Left renal pelvis (tissue), 4 donors: ENCODE results near the gene GLDN. TPM values are rescaled to one million over a fixed set of nuclear protein-coding genes. Genes with fewer than 3 reads are reported as not detected.

ENCODE experiments used
- DNase-seq, 4 donors: peaks; one replicate each; pipeline ENCODE4 v3.0.0-alpha.2; 2013; ENCODE audit warnings: low read depth in 4 of 4, low spot score in 3 of 4
- polyA plus RNA-seq, 4 donors: library from polyadenylated mRNA; unstranded; fragments of 120-200 nt; gene quantifications; one replicate each; pipeline ENCODE4 v1.2.1, GENCODE V29; 2013; ENCODE audit not compliant: insufficient read length in 4 of 4

GLDN gene
- polyA plus RNA-seq, 4 donors, result 0.14 to 0.52 (median 0.26) TPM

DNA sequence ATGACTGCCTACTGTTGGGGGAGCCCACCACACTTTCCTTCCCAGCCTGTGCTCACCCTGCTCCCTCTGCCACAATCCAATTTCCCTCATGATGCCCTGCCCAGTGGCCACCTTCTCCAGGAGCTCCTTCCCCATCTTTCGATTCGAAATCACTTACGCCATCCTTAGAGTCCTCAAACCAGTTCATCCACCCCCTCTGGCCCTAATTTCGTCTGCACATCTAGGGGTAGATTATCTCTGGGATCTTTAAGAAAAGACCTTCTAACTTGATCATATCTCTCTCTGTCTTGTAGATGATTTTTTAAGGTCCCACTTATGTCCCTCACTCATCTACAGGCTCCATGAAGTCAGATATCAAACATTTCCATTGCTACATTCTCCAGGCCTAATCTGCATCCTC lies 20.1 kb upstream of the GLDN start:
- no peak for DNase-seq

DNA sequence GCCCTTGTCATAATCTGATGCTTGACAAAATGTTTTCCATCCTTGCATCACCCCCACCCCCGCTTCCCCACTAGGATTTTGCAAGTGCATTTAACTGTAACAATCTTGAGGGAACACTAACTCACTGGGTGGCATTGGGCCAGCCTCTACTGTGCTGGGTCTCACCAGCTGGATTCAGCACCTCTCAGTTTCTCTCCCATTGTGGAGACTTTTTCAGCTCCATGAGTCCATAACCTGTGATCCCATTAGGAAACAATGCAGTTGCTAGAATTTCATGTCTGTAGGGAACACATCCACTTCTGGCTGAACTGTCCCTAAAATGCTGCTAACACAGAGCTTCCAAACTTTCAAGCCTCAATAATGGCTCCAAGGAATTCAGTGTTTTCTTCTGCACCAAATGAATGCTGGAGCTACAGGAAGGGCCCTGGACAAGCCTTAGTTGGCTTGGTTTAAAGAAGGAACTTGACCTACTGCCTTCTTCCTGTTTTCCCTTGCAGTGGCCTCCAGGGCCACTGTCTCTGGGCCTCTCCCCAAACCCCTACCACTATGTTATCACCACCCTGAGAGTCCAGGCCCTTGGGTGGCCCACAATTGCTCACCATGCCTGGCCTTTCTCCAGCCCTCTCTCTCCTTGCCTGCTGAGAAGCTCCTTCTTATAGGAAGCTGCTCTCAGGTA lies 18.7 kb upstream of the GLDN start:
- no peak for DNase-seq

DNA sequence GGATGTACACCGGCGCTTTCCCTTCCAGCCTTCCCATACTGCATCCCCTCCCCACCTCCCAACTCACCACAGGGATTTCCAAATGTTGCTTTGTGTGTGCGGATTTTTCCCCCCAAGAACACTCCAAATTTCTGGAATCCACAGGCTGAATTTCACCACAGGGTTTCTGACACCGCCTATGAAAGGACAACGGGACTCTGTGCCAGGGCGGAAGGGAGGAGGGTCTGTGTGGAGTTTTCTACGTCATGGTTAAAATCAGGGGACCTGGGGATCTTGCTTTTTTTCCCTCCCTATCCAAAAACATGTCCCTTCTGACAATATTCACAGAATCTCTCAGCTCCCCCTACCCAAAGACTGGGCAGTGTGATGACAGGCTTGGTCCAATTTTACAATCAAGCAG lies 17.7 kb upstream of the GLDN start:
- DNase-seq, result no peak

DNA sequence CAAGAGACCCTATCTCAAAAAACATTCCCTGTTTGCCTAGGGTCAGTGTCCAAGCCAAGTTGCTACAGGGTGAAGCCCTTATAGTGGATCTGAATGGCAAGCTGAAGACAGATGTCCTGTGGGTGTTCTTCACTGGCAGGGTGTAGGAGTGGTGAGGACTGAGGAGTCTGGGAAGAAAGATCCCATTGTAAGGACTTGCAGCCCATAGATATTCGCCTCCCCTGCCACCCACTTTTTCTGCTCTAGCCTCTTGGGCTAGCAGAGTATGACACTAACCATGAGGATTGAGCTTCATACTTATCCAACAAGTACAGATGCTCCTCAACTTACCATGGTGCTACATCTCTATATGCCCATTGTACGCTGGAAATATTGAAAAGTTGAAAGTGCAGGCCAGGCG lies 16.3 kb upstream of the GLDN start:
- no peak for DNase-seq

DNA sequence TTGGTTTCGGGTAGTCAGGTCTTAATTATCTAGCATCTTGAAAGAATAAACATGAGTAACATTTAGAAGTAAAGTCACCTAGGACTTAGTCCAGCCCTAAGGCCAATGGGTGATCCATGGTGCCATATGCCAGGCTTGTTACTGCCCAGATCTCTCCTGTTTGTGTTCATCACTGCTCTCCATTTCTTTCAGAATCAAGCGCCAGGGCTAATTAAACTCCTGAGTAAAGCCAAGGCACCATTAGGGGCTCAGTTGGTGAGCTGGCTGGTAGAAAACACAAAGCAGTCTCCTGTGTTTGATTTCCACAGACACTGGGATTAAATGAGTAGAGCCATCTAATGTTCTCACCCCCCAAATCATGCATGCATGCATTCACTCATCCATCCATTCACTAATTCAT lies 14.4 kb upstream of the GLDN start:
- DNase-seq, result no peak

DNA sequence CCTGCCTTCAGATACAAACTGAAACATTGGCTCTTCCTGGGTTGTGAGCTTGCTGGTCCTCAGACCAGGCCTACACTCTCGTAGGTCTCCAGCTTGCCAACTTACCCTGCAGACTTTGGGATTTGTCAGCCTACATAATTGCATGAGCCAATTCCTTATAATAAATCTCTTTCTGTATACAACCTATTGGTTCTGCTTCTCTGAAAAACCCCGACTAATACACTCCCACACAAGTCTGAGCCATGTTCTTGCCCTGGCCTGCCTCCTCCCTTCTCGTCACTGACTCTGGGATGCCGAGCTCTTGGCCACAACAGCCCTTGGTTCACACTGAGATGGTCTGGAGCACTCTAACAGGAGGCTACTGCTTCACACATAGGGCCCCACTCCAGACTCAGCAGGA lies 12.5 kb upstream of the GLDN start:
- DNase-seq, result no peak

DNA sequence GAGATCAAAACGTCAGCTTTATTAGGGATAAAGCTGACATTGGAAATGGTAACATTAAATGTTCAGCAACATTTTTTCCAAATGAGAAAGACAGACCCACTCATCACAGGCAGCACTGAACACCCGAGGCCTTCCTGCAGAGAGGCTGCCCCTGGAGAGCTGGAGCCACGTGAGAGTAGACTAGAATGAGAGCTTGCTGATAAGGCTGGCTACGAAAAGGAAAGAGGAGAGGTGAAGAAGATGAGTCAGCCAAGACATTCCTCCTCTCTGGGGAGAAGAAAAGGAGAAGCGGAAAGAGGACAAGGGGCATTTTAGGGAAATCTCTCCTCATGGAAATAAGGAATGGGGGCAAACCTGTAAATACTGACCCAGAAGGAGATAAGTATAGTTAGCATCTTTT lies 10.3 kb upstream of the GLDN start:
- DNase-seq, result no peak

DNA sequence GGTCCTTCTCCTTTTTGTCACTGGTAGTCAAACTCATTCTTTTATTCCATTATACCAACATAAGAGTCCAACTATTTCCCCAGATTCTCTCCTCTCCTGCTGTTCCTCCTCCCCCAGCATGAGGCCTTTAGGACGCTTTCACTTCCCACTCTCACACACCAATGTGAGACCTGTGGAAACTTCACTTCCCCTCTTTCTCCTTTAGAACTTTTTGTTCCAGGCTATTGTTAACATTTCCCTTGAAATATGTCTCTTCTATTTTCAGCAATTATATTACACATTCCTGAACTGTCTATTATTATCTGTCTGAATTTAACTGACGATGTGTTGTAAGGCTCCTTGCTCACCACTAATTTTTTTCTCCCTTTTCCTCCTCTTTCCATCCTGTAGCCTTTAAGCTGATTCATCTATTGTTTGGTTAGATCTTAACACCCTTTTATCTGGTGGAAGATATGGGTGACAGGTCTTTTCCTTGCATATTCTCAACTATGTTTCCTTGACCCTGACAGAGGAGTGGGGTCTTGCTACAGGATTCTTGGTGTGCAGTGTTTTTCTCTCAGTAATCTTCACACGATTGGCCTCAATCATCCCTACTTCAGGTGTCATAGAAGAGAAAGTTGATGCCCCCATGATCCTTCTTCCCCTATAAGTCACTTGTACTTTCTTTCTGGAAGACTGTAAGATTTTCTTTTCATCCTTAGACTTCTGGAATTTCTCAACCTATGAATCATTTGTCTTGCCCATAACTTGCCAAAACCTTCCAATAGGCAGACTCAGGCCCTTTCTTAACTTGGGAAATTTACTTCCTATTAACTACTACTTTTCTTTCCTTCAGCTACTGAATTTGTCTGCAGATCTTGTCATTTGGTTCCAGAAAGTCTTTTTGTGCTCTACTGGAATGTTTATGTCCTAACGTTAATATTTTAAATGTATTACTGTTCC lies 9.0 kb upstream of the GLDN start:
- DNase-seq, result no peak

DNA sequence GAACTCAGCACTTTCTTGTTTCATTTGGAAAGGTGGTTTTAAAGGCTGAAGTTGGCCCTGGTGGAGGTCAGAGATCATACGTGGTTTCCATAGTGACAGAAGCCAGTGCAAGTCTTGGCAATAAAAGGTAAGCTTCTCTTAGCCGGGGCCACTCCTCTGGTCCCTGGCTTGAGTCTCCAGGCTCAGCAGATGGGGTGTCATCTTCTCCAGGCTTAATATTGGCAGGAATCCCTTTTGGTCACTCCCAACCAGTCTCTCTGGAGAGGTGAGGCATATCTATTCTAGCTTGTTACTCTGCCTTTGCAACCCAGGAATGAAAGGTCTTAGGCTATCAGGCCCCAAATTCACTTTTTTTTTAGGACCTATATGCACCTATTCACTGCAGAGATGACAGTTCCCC lies 7.9 kb upstream of the GLDN start:
- DNase-seq, result no peak

DNA sequence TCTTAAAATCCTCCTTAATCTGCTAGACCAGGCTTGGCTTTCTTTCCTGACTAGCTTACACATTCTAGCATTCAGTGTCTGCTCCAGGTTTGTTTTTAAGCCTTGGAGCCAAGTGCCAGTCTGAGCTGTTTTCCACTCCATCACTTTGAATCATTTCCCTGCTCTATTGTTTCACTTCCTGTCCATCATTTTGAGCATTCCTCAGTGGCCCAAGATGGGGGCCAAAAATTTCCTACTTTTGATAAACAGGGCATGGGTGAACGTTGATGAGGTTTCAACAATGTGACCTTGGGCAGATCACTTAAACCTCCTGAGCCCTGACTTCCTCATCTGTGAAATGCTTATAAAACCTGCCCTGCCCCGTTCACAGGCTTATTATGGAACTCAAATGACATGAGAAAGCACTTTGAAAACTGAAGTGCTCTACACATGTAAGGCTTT lies 7.4 kb upstream of the GLDN start:
- DNase-seq, result no peak

DNA sequence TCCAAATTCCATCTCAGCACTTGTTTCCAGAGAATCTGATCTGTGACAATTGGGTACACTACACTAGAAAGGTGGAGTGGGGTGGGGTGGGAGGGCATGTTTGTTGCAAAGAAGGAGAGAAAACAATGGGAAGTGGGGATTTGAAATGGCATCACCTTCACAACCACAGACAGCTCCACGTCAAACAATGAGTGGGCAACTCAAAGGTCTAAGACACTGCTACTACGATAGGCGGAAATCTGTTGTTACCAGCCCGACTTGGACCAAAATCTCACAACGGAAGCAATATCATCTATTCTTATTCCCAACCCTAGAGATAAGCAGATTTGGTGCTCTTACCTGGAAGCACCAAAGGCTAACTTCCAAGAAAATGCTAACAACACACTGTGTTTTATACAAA lies 6.4 kb upstream of the GLDN start:
- no peak for DNase-seq

DNA sequence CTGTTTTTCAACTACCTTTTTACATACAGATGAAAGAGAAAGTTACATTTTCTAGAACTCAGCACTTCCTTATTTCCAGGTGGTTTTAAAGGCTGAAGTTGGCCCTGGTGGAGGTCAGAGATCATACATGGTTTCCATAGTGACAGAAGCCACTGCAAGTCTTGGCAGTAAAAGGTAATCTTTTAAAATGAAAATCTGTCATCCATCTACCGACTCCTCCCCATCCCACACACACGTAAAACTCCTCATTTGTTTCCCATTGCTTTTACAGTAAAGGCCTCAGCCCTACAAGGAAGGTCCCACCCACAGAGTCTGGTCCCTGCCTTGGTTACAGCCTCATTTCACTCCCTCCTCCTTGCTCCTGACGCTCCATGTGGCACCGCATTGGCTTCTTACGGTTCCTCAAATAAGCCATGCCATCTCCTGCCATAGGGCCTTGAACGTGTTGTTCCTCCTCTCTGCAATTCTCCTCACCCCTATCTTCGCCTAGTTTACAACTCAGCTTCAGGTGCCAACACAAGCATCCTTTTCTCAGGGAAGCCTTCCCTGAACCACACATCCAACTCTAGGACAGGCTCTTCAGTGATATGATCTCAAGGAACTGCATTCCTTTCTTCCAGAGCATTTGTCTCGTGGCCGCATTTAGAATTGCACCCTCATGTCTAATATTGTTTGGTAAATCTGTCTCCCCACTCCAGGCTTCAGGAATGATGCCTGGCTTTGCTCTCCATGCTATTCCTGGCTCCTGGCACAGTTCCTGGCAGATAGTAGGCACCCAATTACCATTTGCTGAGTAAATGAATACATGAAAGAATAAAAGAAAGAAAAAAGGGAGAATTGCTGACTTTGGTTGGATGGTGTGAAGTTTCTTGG lies 5.7 kb upstream of the GLDN start:
- no peak for DNase-seq

DNA sequence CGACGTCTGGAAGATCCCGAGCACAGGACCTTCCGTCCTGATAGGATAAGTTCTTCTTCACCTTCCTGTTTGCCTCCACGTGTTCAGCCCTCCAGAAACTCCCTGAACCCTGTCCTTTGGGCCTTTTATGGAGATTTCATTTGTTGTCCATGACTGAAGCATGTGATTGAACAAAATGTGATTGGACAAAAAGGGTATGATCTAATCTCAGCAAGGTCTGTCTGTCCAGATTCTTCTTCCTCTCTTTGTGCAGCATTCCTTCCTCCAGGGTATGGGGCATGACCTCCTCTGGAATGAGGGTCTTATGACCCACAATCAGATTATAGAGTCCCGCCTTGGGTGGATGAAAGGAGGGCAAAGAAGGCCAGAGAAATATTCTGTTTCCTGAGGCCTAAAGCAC lies 3.0 kb upstream of the GLDN start, which contains the start of gene CYP19A1:
CYP19A1 (minus strand) TSS at position 101 of the 400 bp plus-strand sequence. CDS start 95,684 bp downstream, outside the sequence.
- no peak for DNase-seq

DNA sequence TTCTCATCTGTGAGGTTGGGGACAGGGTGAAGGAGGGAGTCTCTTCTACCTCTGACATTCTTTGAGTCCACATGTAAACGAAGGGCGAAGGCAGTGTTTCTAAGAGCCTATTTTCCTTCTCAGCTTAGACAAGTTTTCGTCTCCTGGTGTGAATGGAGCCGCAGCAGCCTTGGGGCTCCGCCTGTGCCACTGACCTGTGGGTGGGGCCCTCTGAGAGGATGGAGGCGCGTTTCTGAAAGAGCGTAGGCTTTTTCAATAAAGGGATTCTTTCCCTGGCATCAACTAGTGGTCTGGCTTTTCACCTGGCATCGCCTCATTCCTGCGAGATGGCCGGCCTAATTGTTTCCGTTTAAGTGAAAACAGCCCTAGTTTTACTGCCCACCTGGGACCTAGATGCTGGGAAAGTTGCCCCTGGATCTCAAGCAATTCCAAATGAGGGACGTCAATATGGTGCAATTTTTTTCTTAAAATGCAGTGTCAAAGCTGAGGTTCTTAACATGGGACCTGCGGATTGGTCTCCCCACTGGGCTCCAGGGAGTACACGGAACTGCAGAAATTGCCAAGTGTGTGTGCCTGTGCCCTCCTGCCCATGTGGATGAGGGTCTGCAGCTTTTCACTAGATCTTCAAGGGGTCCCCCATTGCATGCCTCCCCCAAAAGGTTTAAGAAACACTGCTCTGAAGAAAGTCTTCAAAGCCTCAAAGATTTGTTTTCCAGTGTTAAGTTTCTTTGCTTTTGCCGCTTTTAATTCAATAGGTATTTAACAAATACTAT lies 958 bp downstream of the GLDN start:
- DNase-seq, result no peak

DNA sequence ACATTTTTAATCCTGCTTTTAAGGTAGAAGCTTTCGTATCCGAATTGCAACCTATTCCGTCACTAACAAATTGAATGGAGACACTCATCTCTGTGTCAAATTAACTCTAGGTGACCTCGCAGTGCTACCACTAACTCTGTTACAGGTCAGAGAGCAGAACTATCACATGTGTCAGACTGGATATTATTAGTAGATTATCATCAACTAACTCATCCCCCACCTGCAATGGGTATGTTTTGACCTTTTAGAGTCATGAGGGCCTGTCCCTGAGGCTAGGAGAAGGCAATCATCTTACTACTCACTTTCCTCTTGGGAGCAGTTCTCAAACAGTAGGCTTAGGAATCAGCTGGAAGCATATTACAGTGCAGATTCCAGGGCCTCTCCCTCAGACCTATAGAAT lies 2.0 kb downstream of the GLDN start:
- DNase-seq, result no peak

DNA sequence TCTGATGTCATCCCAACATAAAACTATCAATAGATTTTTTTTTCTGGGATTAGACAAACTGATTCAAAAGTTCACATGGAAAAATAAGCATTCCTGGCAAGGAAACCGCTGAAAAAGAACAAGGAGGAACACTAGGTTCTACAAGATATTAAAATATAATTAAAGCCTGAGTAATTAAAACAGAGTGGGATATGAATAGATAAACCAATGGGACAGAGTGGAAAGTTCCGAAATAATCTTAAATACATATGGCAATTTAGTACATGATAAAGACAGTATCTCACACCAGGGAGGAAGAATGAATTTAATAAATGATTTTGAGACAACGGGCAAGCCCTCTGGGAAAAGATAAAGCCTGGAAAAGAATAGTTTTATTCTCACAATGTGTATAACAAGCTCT lies 4.7 kb downstream of the GLDN start:
- DNase-seq, result no peak

DNA sequence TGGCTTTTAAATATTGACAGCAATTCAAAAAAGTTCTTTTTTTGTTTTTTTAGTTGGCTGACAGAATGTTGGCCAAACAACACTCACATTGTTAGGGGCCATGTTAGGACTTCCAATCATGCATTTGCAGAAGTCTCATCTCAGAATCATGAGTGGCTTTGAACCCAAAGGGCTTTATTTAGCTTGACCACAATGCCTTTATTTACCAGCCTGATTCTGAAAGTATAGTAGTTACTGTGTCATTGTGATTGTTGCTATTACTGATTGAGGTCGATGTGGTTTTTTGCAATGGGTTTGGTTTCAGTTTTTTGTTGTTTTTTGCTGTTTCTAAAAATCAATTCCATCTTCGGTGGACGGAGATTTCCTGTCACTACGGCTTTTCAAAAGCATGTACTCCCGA lies 7.2 kb downstream of the GLDN start:
- DNase-seq, result no peak

DNA sequence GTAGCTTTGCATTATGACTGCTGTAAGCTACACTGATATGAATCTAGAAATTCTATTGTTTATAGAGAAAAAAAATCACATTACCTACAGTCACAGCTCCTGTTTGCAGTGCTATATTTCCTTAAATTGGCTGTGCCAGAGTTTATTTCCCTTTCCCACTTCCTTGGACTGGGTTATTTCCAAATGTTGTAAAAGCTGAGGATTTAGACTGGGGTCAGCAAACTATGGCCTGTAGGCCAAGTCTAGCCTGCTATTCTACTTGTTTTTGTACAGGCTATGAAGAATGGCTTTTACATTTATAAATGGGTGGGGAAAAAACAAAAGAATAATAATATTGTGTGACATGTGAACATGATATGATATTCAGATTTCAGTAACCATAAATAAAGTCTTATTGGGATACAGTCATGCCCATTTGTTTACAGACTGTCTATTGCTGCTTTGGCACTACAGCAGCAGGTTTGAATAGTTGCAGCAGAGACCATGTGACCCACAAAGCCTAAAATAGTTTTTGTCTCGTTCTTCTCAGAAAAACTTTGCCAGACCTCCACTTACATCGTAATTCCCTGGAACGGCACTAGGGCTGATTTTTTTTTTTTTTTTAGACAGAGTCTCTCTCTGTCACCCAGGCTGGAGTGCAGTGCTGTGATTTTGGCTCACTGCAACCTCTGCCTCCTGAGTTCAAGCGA lies 7.8 kb downstream of the GLDN start:
- no peak for DNase-seq

DNA sequence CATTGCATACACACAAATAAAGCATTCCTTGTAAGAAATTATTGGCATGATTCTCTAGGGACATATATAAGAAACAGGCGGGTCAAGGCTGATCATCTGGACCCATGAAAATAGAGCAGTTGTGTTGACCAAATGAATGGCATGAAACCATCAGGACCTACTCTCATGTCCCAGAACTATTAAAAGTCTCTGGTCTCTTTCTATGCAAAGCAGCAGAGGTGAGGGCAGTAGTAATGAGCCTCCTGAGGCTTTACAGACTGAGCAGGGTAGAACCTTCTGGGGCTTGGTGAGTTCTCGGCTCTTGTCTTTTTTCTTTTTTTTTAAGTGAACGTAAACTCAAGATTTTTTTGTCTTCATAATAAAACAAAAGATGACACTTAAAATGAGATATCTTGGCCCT lies 9.3 kb downstream of the GLDN start:
- DNase-seq, result no peak

DNA sequence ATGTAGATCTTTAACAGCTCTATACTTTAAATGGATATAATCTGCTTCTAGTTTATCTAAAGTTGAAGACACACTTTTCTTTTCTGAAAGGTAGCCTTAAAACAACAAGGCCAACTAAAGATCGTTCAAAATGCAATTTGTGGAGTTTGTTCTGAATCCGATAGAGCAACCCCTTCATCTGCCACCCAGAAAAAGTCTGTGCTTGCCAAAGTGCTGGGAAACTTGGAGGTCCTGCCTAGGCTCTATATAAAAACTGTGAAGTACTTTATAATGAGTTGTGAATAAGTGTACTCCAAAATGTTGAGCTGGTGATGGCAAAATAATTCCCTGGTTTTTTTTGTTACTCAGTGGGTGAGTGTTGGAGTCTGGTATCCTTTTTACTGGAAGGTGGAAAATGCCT lies 12.5 kb downstream of the GLDN start:
- no peak for DNase-seq
